ENCODE measurements around the gene P2RX6.

GRCh38 chr22:21067075-21067900 is 52.3 kb downstream of the P2RX6 start:
- TF ChIP-seq POLR2AphosphoS5 (IDR thresholded peaks at IDR 0.05) (no peak), CTCF (IDR thresholded peaks at IDR 0.05) (no peak), POLR2A (IDR thresholded peaks at IDR 0.05; ENCODE audit: low read depth) (no peak), EP300 (IDR thresholded peaks at IDR 0.05) (no peak)
